ENCODE data around the gene NCKAP5.

The NCKAP5 gene

DNA sequence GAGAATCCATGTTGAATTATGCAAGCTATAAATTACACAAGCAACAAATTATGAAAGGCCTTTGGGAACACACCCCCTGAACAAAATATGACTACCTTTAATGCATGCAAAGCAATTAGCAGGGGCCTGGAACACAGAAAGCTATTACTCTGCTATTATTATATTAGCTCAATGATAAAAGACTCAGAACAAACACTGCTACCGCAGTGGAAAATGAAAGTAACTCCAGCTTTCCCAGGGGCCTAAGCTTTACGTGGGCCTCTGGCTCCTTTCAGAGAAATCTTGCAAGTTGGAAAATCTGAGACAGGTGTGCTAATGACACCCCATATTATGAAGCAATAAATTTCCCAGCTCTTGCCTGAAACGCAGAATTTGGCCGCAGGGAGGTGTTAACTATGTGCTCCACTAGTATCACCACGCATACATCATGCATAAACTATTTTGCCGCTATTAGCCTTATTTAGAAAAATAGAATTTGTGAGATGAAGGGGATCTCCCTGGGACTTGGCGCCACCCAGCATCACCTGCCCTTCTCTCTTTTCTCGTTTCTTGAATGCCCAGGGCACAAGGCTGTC is 576.7 kb downstream of the NCKAP5 start:
- no peak for DNase-seq (ENCODE audit: low read depth)

DNA sequence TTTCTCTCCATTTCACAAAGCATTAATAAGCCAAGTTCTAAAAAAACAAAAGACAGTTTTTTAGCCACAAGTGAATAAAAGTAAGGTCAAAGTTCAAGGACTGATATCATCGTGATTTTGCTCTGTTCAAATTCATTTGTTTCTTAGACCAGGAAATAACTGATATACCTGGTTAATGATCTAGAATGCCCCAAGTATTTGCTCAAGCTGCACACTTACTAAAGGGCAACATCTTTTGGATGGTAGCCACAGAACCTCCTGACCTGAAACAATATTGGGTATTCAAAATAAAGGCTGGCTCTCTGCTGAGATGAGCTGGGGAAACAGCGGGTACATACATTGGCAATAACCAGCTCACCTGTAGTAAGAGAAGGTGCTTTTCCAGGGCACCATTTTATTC is 583.5 kb downstream of the NCKAP5 start:
- DNase-seq (ENCODE audit: low read depth): no peak

DNA sequence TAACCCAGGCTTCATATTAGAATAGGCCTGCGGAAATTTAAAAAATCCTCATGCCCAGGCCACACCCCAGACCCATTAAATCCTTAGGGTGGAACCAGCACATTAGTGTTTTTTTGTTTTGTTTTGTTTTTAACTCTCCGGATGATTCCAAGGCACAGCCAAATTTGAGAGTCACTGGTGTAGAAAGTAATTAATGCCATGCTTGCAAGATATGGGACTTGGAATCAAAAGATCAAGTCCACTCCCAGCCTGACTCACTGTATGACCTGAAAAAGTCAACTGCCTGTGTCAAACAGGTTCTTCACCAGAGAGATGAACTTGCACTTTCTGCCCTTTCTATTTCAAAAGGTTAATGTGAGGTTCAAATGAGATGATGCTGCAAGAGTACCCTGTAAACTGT is 588.0 kb downstream of the NCKAP5 start:
- DNase-seq (ENCODE audit: low read depth): no peak

DNA sequence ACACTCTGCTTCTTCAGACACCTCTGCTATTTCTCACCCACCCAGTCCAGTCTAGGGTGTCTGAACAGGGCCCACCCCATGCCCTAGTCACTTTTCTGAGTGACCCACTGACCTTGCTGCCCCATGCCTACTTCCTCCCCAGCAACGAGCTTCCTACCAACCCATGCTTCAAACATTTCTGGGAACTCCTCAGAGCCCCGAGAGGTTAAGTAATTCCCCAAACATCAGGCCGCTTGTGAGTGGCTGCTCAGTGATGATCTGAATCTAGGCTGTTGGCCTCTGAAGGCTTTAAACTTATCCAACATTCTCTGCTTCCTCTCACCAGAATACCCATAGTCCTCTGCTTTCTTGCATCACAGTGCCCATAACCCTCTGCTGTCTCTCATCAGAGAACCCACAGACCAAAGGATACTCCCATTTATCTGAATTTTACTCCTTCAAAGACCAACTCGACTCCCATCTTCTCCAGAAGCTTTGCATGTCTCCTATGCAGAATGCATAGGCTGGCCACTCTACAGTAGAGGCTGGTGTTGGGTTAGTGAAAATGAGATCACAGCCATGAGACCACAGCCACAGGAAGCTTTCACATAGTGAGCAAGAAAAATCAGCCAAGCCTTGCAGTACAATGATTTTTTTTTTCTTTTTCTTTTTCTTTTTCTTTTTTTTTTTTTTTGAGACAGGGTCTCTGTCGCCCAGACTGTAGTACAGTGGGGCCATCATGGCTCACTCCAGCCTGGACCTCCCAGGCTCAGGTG is 588.7 kb downstream of the NCKAP5 start:
- DNase-seq (ENCODE audit: low read depth): no peak

DNA sequence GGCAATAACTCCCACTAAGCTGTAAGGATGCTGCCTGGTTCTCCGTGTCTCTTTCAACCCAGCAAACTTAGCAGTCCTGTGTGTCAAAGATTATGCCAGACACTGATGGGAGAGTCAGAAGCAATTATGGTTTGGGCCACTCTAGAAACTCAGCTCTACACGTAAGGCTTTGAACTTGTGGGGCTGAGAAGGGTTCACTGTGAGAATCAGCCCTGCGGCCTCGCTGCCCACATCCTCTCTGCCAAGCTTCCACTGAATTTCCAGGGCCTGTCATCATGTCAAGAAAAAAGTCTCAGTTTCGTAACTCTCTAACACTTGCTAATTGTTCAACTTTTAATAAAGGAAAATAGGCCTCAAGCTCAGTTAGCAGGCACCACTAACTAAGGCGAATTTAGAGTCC is 589.4 kb downstream of the NCKAP5 start:
- no peak for DNase-seq (ENCODE audit: low read depth)

DNA sequence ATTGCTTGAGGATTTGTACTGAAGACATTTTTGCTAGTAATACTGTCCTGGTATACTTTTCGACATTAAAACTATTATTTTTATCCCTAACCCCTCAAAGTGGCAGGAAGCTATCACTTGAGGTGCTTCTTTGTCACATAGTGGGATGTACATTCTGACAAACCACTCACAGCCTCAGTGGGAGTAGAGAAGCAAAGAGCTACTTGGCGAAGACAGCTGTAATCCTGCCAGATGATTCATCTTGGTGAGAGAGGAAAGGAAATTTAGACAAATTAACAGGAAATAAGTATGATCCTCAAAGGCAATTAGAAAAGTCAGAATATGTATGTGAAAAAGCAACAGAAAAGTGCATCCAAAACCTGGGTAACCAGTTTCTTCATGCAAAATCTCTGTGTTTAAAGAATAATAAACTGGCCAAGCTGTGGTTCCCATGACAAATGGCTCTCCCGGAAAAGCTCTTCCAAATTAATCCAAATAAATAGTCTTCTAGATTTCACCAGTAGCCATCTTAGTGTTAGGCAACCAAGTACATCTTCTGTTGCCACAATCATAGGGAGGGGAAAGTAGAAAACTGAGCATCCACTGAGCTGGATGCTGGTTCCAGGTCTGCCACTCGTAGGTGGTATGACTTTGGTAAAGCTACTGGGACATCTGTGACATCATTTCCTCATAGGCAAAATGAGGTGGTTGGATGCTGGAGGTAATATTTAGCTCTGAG is 590.3 kb downstream of the NCKAP5 start:
- DNase-seq (ENCODE audit: low read depth): no peak

DNA sequence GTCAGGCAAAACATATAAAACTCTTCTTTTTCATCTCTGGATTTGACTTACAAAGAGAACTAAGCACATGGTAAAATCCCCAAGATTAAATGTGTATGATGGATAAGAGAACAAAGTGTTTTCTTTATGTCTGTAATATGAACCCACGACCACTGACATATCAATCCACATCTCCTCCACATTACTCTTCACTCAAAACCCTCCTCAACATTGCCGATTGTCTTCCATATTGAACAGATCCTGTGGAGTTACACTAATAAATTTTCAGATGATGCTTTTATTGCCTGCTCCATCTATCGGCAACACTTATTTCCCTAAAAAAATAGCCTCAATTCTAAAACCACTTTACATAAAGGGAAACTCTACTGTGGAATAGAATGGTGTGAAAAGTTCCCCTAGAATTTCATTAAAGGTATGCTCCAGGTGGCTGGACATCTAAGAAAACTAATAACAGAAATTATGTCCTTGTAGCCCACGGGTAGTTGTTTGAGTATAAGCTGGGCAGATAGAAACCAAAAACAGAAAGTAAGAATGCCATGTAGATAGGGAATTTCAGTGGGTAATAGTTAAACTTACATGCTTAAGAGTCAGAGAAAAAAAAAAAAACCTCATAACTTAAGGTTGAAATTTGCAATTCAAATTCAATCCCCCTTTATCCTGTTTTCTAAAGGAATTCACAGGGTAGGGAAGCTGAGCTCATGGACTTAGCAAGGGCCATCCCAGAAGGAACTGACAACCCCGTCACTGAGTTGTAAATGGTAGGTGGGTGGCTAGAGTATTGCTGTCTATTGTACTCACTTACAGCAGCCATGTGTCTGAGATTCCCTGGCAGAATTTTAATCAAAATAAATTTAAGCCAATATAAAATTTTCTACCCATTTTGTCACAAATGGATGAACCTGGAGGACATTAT is 592.8 kb downstream of the NCKAP5 start:
- DNase-seq (ENCODE audit: low read depth): no peak

DNA sequence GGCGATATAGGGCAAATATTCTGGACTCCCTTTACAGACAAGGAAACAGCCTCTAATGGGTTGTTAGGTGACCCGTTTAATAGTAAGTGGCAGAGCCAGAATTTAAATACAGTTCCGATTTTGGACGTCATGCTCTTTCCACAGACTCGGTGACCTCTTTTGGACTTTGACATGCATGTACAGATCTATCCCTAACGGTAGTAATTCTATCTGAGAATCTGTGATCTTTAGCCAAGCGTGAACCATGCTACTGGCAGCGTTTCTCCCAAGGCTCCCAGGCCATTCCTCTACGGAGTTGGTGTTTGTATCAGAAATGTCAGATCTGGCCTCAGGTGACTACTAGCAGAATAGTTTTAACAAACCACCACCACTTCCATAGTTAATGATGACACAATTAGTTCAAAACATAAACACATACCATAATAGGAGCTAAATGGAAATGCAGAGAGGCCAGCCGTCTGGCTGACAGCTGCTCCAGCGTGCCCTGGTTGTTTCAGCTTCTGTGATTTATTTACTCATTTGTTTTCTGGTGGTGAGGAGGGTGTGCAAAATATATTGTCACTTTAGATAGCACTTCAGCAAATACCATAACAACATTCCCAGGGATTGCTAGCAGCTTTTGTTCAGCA is 593.7 kb downstream of the NCKAP5 start:
- no peak for DNase-seq (ENCODE audit: low read depth)

DNA sequence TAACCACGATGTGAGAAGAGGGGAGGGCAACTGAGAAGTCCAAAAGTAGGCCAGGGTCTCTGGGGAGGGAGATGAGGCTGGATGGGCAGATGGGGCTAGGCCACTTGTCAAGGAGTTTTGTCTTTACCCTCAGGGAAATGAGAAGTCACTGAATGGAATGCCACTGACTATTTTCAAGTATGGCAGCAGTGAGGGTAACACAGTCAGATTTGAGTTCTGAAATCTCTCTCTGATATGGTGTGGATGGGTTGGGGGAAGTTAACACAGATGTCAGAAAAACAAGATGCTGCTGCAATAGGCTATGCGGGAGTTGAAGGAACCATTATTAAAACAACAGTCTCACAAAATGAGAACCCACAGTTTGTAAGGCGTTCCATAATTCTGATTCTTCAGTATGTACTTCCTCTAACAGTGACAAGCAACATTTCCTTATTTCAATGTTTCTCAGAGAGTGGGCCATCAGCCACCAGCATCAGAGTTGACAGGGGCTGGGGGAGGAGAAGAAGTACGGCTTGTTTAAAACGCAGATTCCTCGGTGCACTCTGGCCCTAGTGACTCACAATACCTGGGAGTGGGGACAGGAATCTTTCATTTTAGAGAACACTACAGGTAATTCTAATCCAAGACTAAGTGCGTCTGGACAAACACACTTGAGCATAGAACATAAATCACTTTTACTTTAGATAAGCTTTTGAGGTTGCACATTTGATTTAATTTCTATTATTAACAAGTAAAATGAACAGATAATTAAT is 596.8 kb downstream of the NCKAP5 start:
- no peak for DNase-seq (ENCODE audit: low read depth)

DNA sequence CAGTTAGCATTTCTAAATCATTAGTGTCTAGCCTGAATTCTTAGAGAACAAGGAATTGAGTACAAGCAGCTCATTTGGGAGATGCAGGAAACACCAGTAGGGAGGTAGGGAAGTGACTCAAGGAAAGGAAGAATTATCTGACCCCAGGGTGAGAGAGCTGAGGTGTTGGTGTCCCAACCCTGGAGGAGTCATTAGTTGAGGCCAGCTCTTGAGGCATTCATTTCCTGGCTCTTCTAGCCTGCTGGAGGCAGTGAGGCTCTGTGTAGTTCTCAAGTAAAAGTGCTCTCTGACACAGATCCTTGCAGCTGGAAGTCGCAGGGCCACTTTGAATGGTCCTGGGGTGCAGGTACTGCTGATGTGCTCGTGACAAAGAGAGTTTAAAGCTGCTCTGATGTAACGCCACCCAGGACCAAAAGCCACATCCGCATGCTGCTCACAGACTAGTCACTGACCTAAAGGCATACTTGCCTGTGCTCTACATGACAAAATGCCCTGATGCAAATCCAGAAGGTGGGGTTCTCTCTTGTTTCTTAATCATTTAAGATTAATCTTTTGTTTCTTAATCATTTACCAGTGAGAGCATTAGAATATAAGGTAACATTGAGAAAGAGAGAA is 598.8 kb downstream of the NCKAP5 start:
- no peak for DNase-seq (ENCODE audit: low read depth)

DNA sequence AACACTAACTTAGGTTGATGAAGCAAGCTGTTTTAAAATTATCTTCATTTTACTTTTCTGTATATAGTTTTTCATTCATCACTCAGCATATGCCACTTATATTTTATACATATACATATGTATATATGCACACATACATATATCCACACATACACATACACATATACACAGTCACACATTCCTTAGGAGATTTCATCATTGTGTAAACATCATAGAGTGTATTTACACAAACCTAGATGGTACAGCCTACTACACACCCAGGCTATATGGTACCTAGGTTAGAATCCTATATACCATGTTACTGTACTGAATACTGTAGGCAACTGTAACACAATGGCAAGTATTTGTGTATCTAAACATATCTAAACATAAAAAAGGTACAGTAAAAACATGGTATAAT is 602.8 kb downstream of the NCKAP5 start:
- no peak for DNase-seq (ENCODE audit: low read depth)

DNA sequence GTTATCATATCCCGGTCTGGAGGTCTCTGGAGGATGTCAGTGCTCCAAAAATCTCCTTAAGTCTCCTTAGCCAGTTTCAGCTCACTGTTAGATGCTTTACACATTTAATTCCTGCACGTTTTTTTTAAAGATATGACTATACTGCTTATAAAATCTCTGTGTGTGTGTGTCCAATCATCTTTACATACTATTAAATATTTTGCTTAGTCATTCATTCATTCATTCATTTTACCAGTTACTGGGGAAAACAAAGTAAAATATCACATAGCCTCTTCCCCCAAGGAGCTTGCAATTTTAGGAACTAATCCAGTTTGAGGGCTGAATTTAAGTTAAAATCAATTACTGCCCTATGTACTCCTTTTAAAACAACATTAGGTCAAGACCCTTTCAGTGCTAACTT is 605.1 kb downstream of the NCKAP5 start:
- no peak for DNase-seq (ENCODE audit: low read depth)

DNA sequence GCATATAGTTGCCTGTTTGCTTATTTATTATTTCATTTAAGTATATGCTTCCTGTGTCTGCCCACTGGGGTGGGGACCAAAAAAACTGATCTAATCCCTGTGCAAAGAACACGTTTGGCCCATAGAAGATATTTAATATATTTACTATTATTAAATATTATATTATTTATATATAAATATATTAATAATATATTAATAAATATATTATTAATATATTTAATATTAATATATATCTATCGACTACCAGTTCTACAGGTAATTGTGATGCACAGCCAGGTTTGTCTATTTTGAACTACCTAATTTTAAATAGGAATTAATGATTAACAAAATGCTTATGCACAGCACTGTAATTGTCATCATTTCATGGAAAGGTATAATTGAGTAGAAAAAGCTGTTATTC is 609.4 kb downstream of the NCKAP5 start:
- no peak for DNase-seq (ENCODE audit: low read depth)

DNA sequence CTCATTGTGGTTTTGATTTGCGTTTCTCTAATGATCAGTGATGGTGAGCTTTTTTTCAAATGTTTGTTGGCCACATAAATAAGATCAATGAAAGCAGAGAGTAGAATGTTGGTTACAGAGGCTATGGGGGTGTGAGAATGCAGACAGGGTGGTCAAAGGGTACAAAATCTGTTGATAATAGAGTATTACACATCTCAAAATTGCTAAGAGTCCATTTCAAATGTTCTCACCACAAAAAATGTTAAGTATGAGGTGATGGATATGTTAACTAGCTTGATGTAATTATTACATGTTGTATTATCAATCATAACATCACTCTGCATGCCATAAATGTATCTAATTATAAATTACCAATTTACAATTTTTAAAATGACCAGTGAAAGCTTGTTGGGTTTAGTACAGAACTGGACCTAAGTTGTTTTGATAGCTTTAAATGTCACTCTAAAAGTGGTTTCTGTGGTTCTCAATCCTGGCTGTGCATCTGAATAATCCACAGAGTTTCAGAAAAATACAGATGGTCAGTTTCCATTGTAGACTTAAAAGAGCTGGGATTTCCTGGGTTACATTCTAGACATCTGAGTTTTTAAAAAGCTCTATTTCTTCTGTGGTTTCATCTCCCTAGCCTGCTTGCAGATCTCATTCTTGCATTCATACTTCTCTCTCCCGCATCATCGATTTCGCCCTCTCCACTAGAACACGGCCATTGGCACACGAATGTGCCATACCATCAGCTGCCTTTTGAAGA is 612.2 kb downstream of the NCKAP5 start:
- DNase-seq (ENCODE audit: low read depth): no peak

DNA sequence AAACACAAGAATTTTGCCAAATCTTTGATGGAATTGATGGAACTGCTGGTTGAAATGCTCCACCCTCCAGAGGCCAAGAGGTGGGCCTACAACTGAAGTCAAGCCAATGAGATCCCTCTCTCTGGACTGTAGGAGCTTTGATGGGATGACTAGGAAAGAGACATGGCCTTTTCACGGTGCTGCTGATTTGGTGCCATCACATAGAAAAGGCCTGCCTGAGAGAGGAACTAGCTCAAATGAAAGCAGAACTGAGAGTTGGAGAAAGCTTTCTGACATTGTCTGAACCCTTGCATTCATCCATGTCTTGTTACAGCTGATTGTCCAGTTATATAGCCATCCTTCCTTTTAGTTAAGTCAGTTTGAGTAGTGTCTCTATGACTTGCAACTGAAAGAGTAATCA is 614.5 kb downstream of the NCKAP5 start:
- DNase-seq (ENCODE audit: low read depth): no peak

DNA sequence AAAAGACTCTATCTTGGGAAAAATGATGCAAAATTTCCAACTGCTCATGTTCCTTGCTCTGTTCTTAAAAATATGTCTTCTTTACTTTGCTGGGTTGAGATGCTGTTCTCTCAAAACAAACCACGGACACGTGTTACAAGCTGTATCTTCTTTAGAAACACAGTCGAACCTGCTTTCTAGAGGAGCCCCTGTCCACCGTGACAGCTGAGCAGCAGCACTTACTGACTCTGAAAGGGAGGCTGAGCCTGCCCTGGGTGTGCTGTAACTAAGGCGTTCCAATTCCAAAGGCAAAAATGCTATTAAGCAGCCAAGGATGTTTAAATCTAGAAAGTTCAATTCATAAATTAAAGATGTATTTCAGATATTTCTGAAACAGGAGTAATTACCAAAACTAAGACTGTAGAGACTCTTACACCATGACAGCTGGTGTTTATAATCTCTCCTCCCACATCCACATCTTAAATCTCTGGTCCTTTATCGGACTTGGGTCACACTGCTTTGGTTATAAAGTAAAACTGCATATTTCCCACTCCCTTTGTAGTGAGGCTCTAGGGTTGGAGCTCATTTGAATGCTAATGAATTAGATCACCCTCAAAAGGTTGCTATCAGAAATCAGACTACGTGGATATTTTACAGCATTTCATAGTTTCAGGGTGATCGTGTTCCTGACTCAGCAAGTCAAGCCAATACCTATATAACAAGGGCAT is 617.1 kb downstream of the NCKAP5 start:
- DNase-seq (ENCODE audit: low read depth): no peak

DNA sequence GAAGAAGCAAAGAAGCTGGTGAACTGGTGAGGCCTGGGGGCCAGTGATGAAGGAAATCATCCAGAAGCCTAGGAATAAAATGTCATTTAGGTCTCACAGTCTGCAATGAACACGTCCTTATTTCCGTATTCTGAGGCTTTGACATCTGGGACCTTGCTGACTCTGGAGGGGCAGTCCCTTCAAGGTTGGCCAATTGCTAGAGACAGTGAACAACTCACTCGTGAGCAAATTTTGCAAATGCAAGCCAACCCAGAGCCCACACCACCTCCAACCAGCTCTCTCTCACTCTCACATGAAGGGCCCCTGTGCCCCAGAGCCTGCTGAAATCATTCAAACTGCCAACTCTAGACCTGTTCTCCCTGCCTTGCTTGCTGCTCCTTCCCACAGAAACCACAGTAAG is 619.2 kb downstream of the NCKAP5 start:
- no peak for DNase-seq (ENCODE audit: low read depth)

DNA sequence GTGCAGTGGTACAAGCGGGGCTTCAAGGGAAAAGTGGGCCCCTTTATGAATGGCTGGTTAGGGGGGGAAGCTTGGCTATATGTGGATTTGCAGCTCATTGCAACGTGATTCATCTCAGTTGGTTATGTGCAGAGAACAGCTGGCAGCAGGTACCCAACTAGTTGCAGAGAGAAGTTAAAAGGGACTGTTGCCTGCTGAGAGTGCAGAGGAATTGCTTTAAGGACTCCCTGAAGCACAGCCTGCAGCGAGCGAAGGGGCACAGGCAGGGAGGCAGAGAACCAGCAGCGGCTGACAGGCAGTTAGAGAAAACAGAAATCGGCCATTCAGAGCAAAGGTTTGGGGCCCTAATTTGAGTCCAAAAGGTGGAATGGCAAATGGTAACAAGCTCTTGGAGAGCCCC is 620.1 kb downstream of the NCKAP5 start:
- no peak for DNase-seq (ENCODE audit: low read depth)

DNA sequence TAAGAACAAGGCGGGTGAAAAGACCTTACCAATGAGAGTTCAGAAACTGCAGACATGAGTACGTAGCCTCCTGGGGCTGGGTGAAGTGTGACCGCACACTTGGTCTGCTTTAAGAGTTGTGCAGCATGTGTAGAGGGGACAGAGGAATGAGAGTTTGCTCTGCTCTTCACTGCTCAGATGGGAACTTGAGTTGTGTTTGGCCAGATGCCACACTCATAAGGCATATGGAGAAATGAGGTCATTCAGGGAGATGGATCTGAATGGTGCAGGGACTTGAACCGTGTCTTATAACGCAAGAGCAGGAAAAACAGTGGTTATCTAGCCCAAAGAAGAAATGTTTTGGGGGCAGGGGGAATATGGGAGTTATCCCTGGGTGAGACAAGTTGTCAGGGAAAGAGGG is 624.4 kb downstream of the NCKAP5 start:
- no peak for DNase-seq (ENCODE audit: low read depth)

Data from fibroblast of gingiva (primary cell).